Ishikawa (cell line): ENCODE measurements around the gene CDS1.

Experiments
- CEBPB ChIP-seq: IDR thresholded peaks from 2 replicates; pipeline ENCODE4 v1.6.1; 2012
- CREB1 ChIP-seq: IDR thresholded peaks from 2 replicates; pipeline ENCODE4 v1.6.1; 2012; ENCODE audit warnings: low read depth
- EGR1 ChIP-seq: IDR thresholded peaks from 2 replicates; pipeline ENCODE4 v1.6.1; 2012
- EP300 ChIP-seq: IDR thresholded peaks from 2 replicates; pipeline ENCODE4 v1.6.1; 2012; ENCODE audit warnings: borderline replicate concordance
- FOXM1 ChIP-seq: IDR thresholded peaks from 2 replicates; pipeline ENCODE4 v1.6.1; 2012; ENCODE audit warnings: low read depth, borderline replicate concordance
- MAX ChIP-seq: IDR thresholded peaks from 2 replicates; pipeline ENCODE4 v1.6.1; 2012
- NFIC ChIP-seq: IDR thresholded peaks from 2 replicates; pipeline ENCODE4 v1.6.1; 2012
- RAD21 ChIP-seq: IDR thresholded peaks from 2 replicates; pipeline ENCODE4 v1.6.1; 2012; ENCODE audit warnings: low read depth
- REST ChIP-seq: IDR thresholded peaks from 2 replicates; pipeline ENCODE4 v1.6.1; 2012; ENCODE audit warnings: low read depth, mild to moderate bottlenecking
- TAF1 ChIP-seq: IDR thresholded peaks from 2 replicates; pipeline ENCODE4 v1.6.1; 2012; ENCODE audit warnings: low read depth, mild to moderate bottlenecking
- TCF12 ChIP-seq: IDR thresholded peaks from 2 replicates; pipeline ENCODE4 v1.6.1; 2012; ENCODE audit warnings: low read depth
- TEAD4 ChIP-seq: IDR thresholded peaks from 2 replicates; pipeline ENCODE4 v1.6.1; 2012
- USF1 ChIP-seq: IDR thresholded peaks from 2 replicates; pipeline ENCODE4 v1.6.1; 2012
- YY1 ChIP-seq: IDR thresholded peaks from 2 replicates; pipeline ENCODE4 v1.6.1; 2012; ENCODE audit warnings: low read depth
- ZBTB7A ChIP-seq: IDR thresholded peaks from 2 replicates; pipeline ENCODE4 v1.6.1; 2012; ENCODE audit warnings: low read depth

CDS1 gene

GRCh38 chr4:84573385-84574068 is 9.4 kb upstream of the CDS1 start:
- no peak for TF ChIP-seq CEBPB
- no peak for TF ChIP-seq YY1
- TF ChIP-seq FOXM1: no peak
- TF ChIP-seq ZBTB7A: no peak

- TF ChIP-seq ZBTB7A (no peak), CEBPB (no peak), USF1 (no peak), CREB1 (no peak), FOXM1 (no peak), MAX (no peak), TCF12 (no peak), EGR1 (no peak), NFIC (no peak), TEAD4 (no peak), YY1 (no peak), TAF1 (no peak), EP300 (no peak)
Observed at GRCh38 chr4:84574069-84574720, 8.7 kb upstream of the CDS1 start.

GRCh38 chr4:84578540-84579402 is 4.2 kb upstream of the CDS1 start:
- peak; percentile 62 for TF ChIP-seq RAD21
- TF ChIP-seq CREB1: no peak

GRCh38 chr4:84579403-84579776 is 3.5 kb upstream of the CDS1 start:
- TF ChIP-seq TEAD4: peak; percentile 72
- no peak for TF ChIP-seq RAD21
- TF ChIP-seq REST: no peak
- TF ChIP-seq NFIC: 0 out of 2 replicates have a peak, but pooled peaks have one; percentile 15

GRCh38 chr4:84582302-84582987 is 482 bp upstream of the CDS1 start:
- TF ChIP-seq YY1 (peak; percentile 80), CEBPB (peak; percentile 57; the same call in 1 of the 2 replicates), RAD21 (peak; percentile 10; the same call in 1 of the 2 replicates), EP300 (peak; percentile 90), MAX (peak; percentile 95), EGR1 (peak; percentile 71), ZBTB7A (no peak; the same call in 1 of the 2 replicates), REST (0 out of 2 replicates have a peak, but pooled peaks have one; percentile 23), CREB1 (peak; percentile 51), TEAD4 (peak; percentile 99), NFIC (peak; percentile 80), TCF12 (peak; percentile 95), FOXM1 (peak; percentile 70), USF1 (no peak), TAF1 (peak; percentile 32; the same call in 1 of the 2 replicates)
